GM23248 (cell line): ENCODE measurements around the gene TTYH1. TPM values are rescaled to one million over a fixed set of nuclear protein-coding genes. Genes with fewer than 3 reads are reported as not detected.
"Not testable (repeated sequence)": the region's sequence is repeated elsewhere in the genome, so short reads cannot be mapped to it uniquely, and the experiment has no call there.

ENCODE experiments used
- DNase-seq: peaks from one replicate; pipeline ENCODE4 v3.0.0-alpha.2; 2015
- H2AFZ ChIP-seq: fragments of 200-600 bp; sonication (generic); 2 replicates; pipeline ENCODE4 v1.6.1; 2016; ENCODE audit warnings: antibody characterized with exemption
- H3F3A ChIP-seq: fragments of 200-600 bp; sonication (generic); 2 replicates; pipeline ENCODE4 v1.6.1; 2016; ENCODE audit warnings: mild to moderate bottlenecking, antibody characterized with exemption, mixed run types; ENCODE audit not compliant: insufficient read depth
- H3K27ac ChIP-seq: fragments of 200-600 bp; sonication (generic); 2 replicates; pipeline ENCODE4 v1.5.1; 2016; ENCODE audit warnings: mild to moderate bottlenecking
- H3K27me3 ChIP-seq: fragments of 200-600 bp; sonication (generic); replicated peaks from 2 replicates; pipeline ENCODE4 v1.6.1; 2016; ENCODE audit warnings: mild to moderate bottlenecking; ENCODE audit not compliant: insufficient read depth
- H3K36me3 ChIP-seq: fragments of 200-600 bp; sonication (generic); 2 replicates; pipeline ENCODE4 v1.6.1; 2016; ENCODE audit warnings: low read depth, mild to moderate bottlenecking
- H3K4me1 ChIP-seq: fragments of 200-600 bp; sonication (generic); 2 replicates; pipeline ENCODE4 v1.6.1; 2016; ENCODE audit warnings: mild to moderate bottlenecking; ENCODE audit not compliant: insufficient read depth
- H3K4me2 ChIP-seq: fragments of 200-600 bp; sonication (generic); one replicate; pipeline ENCODE4 v1.6.1; 2016; ENCODE audit warnings: mild to moderate bottlenecking; ENCODE audit not compliant: unreplicated experiment
- H3K4me3 ChIP-seq: fragments of 200-600 bp; sonication (generic); 2 replicates; pipeline ENCODE4 v1.5.1; 2016; ENCODE audit warnings: mild to moderate bottlenecking
- H3K79me2 ChIP-seq: fragments of 200-600 bp; sonication (generic); 2 replicates; pipeline ENCODE4 v1.6.1; 2016; ENCODE audit warnings: mild to moderate bottlenecking; ENCODE audit not compliant: insufficient read depth
- H3K9ac ChIP-seq: fragments of 200-600 bp; sonication (generic); 2 replicates; pipeline ENCODE4 v1.6.1; 2016; ENCODE audit warnings: mild to moderate bottlenecking
- H3K9me2 ChIP-seq: fragments of 200-600 bp; sonication (generic); 2 replicates; pipeline ENCODE4 v1.6.1; 2016; ENCODE audit warnings: mixed run types, mild to moderate bottlenecking, moderate library complexity; ENCODE audit not compliant: insufficient read depth
- H3K9me3 ChIP-seq: fragments of 200-600 bp; sonication (generic); one replicate; pipeline ENCODE4 v1.6.1; 2017; ENCODE audit warnings: low read depth
- H4K20me1 ChIP-seq: fragments of 200-600 bp; sonication (generic); 2 replicates; pipeline ENCODE4 v1.6.0; 2016; ENCODE audit not compliant: insufficient read depth
- EZH2 ChIP-seq: fragments of 200-600 bp; sonication (generic); IDR thresholded peaks from 2 replicates; pipeline ENCODE4 v1.6.1; 2018; ENCODE audit warnings: antibody characterized with exemption, mild to moderate bottlenecking; ENCODE audit not compliant: insufficient read depth, poor library complexity, severe bottlenecking
- EZH2phosphoT487 ChIP-seq: fragments of 200-600 bp; sonication (generic); IDR thresholded peaks from 2 replicates; pipeline ENCODE4 v1.6.1; 2018; ENCODE audit warnings: antibody characterized with exemption, moderate library complexity, mild to moderate bottlenecking, low read depth; ENCODE audit not compliant: insufficient read depth
- WGBS, 2 experiments: methylation state at CpG; one replicate each; pipeline ENCODE4 v1.1.6; 2015 to 2017; ENCODE audit warnings: low lambda C conversion rate in 2 of 2, low coverage in 1 of 2; ENCODE audit errors: missing lambda C conversion rate in 2 of 2; 5-methylcytosine and 5-hydroxymethylcytosine counted together
- in situ Hi-C: fragments of 300-500 bp; cut with MboI; formaldehyde crosslinking; loops from 2 replicates; pipeline ENCODE4 v1.15.0; 2020
- polyA plus RNA-seq: library from polyadenylated mRNA; unstranded; fragments of >200 nt; fragmentation: Nextera tagmentation; extraction: Ambion mirVana; gene quantifications from 2 replicates; pipeline ENCODE4 v1.2.1, GENCODE V29; 2016
- total RNA-seq: library from RNA; depleted of rRNA; stranded (reverse); fragments of >200 nt; shearing (Covaris generic); gene quantifications from 2 replicates; pipeline ENCODE4 v1.2.3, GENCODE V29; 2014

TTYH1 gene
- total and polyA plus RNA-seq, 2 experiments from 2014 or later: 0.05 TPM; not detected in 1

GRCh38 chr19:54465426-54466109, 50.3 kb downstream of the TTYH1 start:
- H3K4me2 ChIP-seq: no peak overlapping the region
- H3K79me2 ChIP-seq: peaks cover 35% of the 10 kb centered on the region
- no peaks in the 10 kb centered on the region for H3K27me3 ChIP-seq
- H3F3A ChIP-seq: peaks cover 30% of the 10 kb centered on the region
- H3K9me2 ChIP-seq: no peaks in the 10 kb centered on the region
- 0 out of 2 replicates have a peak, but pooled peaks cover 2% of the 10 kb centered on the region for H3K36me3 ChIP-seq
- DNase-seq: no peak
- H3K9ac ChIP-seq: no peak overlapping the region
- no peaks in the 10 kb centered on the region for H3K9me3 ChIP-seq
- H4K20me1 ChIP-seq: no peaks in the 10 kb centered on the region
- in situ Hi-C loops: loop anchor here (25.0 kb wide), 1 partner anchor 1197 kb away; the partner anchor contains the start of gene U2AF2
- TF ChIP-seq EZH2phosphoT487: no peak
- no peak for TF ChIP-seq EZH2
- H2AFZ ChIP-seq: no peak overlapping the region
- 93 to 96% methylated on average over 39 to 49 of the region's 49 CpGs for WGBS, 2 experiments
- H3K4me1 ChIP-seq: peaks cover 10% of the 10 kb centered on the region
- H3K4me3 ChIP-seq: no peak overlapping the region
- no peak overlapping the region for H3K27ac ChIP-seq

DNA sequence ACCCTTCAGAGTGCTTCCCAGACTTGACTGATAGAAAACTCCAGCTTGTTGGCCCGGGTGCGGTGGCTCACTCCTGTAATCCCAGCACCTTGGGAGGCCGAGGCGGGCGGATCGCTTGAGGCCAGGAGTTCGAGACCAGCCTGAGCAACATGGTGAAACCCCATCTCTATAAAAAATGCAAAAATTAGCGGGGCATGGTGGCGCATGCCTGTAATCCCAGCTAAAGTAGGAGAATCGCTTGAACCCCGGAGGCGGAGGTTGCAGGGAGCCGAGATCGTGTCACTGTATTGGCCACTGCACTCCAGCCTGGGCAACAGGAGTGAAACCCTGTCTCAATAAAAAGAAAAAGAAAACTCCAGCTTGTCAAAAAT, 50.8 kb downstream of the TTYH1 start:
- H3K4me2 ChIP-seq, DNase-seq, H3K4me3 ChIP-seq, H3K27ac ChIP-seq, H3K27me3 ChIP-seq, H2AFZ ChIP-seq, H3K9me2 ChIP-seq, H3K9me3 ChIP-seq, H4K20me1 ChIP-seq, H3K36me3 ChIP-seq, H3K9ac ChIP-seq: not testable (repeated sequence)
- WGBS, 2 experiments: 93 to 94% methylated on average over 14 of the region's 14 CpGs
- peaks cover 14% of the 10 kb centered on the region for H3K4me1 ChIP-seq
- in situ Hi-C loops: loop anchor here (25.0 kb wide), 1 partner anchor 1196 kb away; the partner anchor contains the start of gene U2AF2
- H3K79me2 ChIP-seq: peaks cover 36% of the 10 kb centered on the region
- H3F3A ChIP-seq: peaks cover 26% of the 10 kb centered on the region

- Histone ChIP-seq H3K36me3 (no peaks in the 10 kb centered on the region), H3K4me2 (no peak overlapping the region), H3K27me3 (no peaks in the 10 kb centered on the region), H3F3A (peaks cover 25% of the 10 kb centered on the region), H3K79me2 (peaks cover 30% of the 10 kb centered on the region), H3K4me1 (peaks cover 9% of the 10 kb centered on the region), H3K4me3 (no peak overlapping the region), H2AFZ (no peak overlapping the region), H3K9me2 (no peaks in the 10 kb centered on the region), H3K9ac (no peak overlapping the region), H3K27ac (no peak overlapping the region), H3K9me3 (no peaks in the 10 kb centered on the region), H4K20me1 (no peaks in the 10 kb centered on the region)
- no peak for DNase-seq
- in situ Hi-C loops: loop anchor here (25.0 kb wide), 1 partner anchor 1193 kb away; the partner anchor contains the start of gene U2AF2
- WGBS, 2 experiments: 70 to 72% methylated on average over 8 of the region's 8 CpGs
- TF ChIP-seq EZH2 (no peak), EZH2phosphoT487 (no peak)
Measured at GRCh38 chr19:54469496-54469934, 54.3 kb downstream of the TTYH1 start.

DNA sequence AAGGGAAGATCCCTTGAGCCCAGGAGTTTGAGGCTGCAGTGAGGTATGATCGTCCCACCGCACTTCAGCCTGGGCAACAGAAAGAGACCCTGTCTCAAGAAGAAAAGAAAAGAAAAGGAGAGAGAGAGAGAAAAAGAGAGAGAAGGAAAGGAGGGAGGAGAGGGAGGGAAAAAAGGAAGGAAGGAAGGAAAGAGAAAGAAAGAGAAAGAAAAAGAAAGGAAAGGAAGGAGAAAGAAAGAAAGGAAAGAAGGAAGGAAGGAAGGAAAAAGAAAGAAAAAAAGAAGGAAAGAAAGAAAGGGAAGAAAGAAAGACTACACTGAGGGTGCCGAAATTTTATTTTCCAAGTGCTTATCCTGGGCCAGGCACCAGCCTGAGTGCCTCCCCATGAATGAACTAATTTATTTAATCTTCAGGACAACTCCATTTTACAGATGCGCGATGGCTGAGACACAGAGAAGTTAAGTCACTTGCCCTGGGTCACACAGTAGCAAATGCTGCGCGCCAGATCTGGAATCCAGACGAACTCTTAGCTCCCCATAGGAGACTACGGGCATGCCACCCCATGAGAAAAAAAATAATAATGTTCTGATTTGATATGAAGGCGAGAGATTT, 55.1 kb downstream of the TTYH1 start:
- Histone ChIP-seq H2AFZ (peak overlapping the region; percentile 71; the same call in 1 of the 2 replicates), H3K9me2 (no peaks in the 10 kb centered on the region), H3F3A (peaks cover 25% of the 10 kb centered on the region), H3K9ac (peak overlapping the region; percentile 79), H3K4me3 (peak overlapping the region; percentile 77), H3K27me3 (no peaks in the 10 kb centered on the region), H3K4me1 (peaks cover 9% of the 10 kb centered on the region), H3K79me2 (peaks cover 30% of the 10 kb centered on the region), H3K4me2 (peak overlapping the region; percentile 82), H3K9me3 (no peaks in the 10 kb centered on the region), H4K20me1 (no peaks in the 10 kb centered on the region), H3K36me3 (no peaks in the 10 kb centered on the region), H3K27ac (no peak overlapping the region)
- in situ Hi-C loops: loop anchor here (25.0 kb wide), 1 partner anchor 1192 kb away; the partner anchor contains the start of gene U2AF2
- no peak for DNase-seq
- 83 to 84% methylated on average over 9 to 10 of the region's 10 CpGs for WGBS, 2 experiments
- TF ChIP-seq EZH2 (no peak), EZH2phosphoT487 (no peak)
